ENCODE results near the gene ITGAD. TPM values are rescaled to one million over a fixed set of nuclear protein-coding genes. Genes with fewer than 3 reads are reported as not detected.
"Not testable (repeated sequence)": the region's sequence is repeated elsewhere in the genome, so short reads cannot be mapped to it uniquely, and the experiment has no call there.

ITGAD gene
- total RNA-seq, 1 donor from 2014 or later: 0.10 TPM

- DNase-seq: no peak
Measured at GRCh38 chr16:31403590-31404352, 10.6 kb downstream of the ITGAD start.

DNA sequence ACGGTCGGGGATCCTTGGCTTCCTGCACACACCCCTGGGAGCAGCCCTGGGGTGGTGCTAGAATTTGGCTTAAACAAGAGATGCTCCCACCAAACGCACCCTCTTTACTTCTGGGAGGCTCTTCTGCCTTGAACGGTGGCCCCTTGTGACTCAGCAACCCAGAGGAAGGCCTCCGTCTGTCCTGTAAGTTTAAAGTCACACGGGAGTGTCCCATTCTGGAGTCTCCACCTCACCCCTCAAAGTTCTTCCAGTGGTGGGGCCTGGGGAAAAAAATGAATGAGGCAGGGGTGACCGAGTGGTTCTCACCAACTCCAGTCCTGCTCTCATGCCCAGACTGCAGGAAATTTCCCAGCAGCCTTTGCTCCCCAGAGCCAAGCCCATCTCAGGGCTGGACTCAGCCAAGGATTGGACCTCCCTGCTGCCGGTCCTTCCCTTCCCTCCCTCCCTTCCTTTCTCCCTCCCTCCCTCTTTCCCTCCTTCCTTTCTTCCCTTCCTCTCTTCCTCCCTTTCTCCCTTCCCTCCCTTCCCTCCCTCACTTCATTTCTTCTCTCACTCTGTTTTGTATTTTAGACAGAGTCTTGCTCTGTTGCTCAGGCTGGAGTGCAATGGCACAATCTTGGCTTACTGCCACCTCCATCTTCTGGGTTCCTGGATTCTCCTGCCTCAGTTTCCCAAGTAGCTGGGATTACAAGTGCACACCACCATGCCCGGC lies 11.4 kb downstream of the ITGAD start:
- no peak for DNase-seq

GRCh38 chr16:31407406-31407805 lies 14.3 kb downstream of the ITGAD start:
- no peak for DNase-seq

GRCh38 chr16:31409433-31409832 lies 16.3 kb downstream of the ITGAD start:
- DNase-seq: no peak

DNA sequence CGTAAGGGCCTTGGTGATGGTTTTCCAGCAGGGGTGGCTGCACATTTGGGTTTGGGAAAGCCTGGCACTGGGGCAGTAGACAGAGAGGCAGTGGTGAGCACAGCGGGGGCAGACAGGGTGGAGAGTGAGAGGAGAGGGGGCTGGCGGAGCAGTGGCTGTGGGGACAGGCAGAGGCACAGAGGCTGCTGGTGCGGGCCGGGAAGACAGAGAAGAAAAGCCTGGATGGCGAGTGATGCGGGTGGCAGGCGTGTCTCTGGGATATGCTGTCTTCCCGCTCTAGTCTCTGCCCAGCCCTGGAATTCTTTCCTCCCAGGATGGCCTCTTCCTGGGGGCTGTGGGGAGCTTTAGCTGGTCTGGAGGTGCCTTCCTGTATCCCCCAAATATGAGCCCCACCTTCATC lies 16.9 kb downstream of the ITGAD start:
- no peak for DNase-seq

GRCh38 chr16:31411024-31411844 lies 18.1 kb downstream of the ITGAD start:
- no peak for DNase-seq

DNA sequence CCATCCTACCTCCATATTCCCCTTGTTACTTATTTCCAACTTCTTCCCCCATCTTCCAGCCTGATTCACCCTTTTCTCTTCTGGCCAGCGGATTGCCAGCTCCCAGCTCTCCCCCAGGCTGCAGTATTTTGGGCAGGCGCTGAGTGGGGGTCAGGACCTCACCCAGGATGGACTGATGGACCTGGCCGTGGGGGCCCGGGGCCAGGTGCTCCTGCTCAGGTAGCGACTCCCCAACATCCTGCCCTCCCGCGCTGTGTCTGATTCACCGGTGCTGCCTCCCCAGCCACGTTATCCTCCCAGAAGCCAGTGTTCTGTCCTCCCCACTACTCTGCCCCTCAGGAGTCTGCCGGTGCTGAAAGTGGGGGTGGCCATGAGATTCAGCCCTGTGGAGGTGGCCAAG lies 19.6 kb downstream of the ITGAD start:
- DNase-seq: no peak

GRCh38 chr16:31413381-31413780 lies 20.2 kb downstream of the ITGAD start:
- DNase-seq: no peak

DNA sequence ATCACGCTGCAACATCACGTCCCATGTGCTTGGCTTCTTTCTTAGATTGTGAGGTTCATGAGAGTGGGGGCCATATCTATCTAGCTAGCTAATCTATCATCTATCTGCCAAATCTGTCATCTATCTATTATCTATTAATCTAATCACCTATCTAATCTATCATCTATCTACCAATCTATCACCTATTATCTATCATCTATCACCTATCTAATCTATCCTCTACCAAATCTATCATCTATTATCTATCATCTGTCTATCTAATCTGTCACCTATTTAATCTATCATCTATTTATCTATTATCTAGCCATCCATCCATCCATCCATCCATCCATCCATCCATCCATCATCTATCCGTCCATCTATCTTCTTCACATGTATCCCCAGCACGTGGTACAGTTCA lies 20.8 kb downstream of the ITGAD start:
- no peak for DNase-seq

DNA sequence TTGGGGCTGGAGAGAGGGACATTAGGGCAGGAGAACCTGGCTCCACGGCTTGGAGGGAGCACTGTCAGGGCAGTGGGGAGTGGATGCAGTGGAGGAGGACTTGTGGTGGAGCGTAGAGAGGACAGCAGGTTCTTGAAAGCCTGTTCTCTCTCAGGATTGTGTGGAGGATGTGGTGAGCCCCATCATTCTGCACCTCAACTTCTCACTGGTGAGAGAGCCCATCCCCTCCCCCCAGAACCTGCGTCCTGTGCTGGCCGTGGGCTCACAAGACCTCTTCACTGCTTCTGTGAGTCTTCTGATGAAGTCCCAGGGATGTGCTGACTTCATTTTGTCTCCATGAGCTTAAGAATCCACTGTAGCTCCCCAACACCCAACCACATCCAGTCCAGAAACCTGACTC lies 21.6 kb downstream of the ITGAD start:
- no peak for DNase-seq

DNA sequence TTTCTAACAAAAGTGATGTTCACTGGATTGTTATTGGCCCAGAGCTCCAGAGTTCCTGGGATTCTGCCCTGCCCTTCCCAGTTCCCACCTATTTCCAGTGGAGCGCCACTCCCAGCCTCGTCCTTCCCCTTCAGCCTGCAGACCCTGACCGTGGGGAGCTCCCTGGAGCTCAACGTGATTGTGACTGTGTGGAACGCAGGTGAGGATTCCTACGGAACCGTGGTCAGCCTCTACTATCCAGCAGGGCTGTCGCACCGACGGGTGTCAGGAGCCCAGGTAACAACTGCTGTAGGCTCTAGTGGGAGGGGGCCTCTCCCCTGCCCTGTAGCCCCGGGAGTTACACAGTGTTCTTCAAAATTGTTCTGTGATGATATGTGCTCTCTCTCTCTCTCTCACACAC lies 23.2 kb downstream of the ITGAD start:
- DNase-seq: no peak

DNA sequence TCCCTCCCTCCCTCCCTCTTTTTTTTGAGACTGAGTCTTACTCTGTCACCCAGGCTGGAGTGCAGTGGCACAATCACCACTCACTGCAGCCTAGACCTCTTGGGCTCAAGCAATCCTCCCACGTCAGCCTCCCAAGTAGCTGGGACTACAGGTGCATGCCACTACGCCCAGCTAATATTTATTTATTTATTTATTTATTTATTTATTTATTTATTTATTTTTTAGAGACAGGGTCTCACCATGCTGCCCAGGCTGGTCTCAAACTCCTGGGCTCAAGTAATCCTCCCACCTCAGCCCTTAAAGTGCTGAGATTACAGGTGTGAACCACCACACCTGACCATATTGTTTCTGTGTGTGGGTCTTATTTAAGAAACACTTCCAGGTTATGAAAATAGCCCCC lies 23.9 kb downstream of the ITGAD start:
- DNase-seq: not testable (repeated sequence)

DNA sequence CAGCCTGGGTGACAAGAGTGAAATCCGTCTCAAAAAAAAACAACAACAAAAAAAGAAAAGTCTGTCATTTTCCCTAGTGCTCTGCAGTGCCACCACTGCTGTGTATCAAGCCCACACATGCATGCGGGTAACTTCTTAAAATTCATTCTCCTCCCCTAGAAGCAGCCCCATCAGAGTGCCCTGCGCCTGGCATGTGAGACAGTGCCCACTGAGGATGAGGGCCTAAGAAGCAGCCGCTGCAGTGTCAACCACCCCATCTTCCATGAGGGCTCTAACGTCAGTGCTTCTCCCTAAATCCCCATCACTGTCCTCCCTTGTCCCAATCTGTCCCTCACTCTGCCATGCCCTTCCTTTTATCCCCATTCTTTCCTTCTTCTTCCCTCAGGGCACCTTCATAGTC lies 24.8 kb downstream of the ITGAD start:
- DNase-seq: no peak

DNA sequence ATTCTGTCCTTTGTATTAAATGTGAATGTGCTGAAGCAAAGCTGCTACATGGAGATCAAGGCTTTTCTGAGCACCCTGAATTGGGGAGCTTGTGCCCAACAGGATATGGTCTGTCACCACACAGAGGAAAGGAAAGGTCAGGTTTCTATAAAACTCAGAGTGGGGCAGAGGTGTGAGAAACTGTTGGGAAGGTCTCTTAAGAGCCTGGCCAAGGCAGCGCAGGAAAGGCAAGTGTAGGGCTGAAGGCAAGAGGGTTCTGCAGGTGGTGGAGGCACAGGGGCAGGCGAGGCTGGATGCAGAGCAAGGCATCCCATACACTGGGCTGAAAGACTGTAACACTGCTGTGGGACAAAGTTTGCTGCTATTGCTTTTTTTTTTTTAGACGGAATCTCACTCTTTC lies 26.9 kb downstream of the ITGAD start:
- no peak for DNase-seq

DNA sequence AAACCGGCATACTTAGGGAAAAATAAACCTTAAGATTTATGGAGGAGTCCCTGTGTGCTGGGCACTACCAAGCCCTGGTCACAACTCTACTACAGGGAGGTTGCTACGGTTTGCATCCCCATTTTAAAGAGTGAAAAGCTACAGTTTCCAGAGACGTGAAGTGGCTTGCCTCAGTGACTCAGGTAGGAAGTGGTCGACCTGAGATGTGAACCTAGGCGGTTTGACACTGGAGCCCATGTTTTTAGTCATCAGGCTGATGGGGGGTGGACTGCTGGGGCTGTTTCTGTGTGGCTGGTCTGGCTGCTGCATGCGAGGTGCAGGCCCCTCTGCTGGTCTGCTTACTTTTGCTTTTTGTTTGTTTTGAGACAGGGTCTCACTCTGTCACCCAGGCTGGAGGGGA lies 28.5 kb downstream of the ITGAD start:
- DNase-seq: no peak

- DNase-seq: no peak
Measured at GRCh38 chr16:31423241-31423640, 30.1 kb downstream of the ITGAD start.

DNA sequence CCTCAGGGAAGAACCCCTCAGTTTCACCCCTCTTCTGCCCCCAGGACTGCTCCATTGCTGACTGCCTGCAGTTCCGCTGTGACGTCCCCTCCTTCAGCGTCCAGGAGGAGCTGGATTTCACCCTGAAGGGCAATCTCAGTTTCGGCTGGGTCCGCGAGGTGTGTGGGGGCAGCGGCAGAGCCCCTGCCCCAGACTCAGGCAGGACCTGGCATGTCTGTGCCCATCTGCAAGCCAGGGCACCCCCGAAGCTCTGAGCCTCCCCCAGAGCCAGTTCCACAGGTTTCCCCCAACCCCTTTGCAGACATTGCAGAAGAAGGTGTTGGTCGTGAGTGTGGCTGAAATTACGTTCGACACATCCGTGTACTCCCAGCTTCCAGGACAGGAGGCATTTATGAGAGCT lies 30.7 kb downstream of the ITGAD start:
- no peak for DNase-seq

DNA sequence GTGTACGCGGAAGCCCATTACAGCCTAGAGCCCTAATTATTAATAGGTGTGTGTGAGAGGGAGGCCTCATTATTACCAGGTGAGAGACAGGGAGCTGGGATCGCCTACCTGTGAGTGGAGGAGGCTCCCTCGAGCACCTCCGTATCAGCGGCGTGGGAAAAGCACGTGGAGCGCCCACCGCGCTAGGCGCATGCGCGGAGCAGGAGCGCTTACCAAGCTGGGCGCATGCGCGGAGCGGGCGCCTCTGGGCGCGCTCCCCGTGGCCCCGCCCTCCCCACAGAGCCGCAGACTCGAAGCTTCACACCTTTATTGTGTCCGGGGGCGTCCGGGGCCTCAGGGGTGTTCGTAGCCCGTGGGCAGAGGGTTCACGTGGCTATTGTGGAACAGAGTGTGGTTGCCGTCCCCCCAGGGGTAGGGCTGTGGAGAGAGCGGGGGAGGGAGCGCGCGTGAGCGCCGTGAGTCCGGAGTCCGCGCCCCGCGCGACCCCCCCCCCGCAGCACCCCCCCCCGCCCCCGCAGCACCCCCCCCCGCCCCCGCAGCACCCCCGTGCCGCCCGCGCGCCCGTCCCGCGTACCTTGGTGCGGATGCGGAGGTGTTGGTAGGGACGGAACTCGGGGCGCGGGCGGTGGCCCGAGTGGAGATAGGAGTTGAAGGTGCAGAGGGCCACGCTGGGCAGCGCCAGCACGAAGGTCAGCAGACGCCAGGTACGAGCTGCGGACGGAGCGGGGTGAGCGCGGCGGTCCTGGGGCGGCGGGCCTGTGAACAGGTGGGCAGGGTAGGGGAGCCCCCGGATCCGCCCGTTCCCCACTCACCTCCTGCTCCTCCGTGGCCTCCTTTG lies 34.5 kb downstream of the ITGAD start:
- DNase-seq: no peak

- DNase-seq: no peak
Measured at GRCh38 chr16:31428279-31428597, 35.1 kb downstream of the ITGAD start, which contains the start of gene COX6A2. Gene COX6A2 (minus strand): TSS chr16:31428360. CDS start chr16:31428325, 35 bp downstream.

GRCh38 chr16:31428638-31429247 lies 35.6 kb downstream of the ITGAD start:
- DNase-seq: no peak

DNA sequence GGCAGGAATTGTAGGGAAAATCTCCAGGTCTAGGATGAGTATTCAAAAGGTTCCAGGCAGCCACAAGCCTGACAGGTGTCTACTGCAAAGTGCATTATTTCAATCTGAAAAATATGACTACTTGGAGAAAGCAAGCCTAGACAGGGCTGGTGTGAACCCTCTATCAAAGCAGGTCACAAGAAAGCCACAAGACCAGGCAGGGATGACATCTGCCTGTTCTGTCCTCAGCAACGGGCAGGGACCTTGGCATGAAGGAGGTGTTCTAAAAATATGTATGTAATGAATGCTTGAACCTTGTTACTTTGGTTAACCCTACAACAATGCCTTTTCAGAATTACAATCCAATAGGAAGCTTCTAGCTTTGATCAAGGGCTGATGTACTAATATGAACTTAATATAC lies 36.2 kb downstream of the ITGAD start:
- DNase-seq: no peak

DNA sequence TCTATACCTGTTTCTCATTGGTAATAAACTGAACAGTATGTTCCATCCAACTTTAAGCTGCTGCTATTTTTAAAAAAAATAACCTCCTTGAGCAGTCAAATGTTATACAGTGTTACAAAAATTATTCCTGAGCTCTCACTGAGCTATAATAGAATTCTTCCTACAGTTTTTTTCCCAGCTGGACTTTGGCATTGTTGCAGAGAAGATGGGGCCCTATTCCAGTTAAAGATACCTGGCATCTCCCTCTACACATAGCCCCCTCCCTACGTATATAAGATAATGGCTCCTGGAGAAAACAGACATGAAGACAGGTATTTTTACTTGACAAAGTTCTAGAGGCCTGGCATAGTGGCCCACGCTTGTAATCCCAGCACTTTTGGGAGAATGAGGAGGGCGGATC lies 36.7 kb downstream of the ITGAD start:
- no peak for DNase-seq
